K562 (cell line): ENCODE data around the gene JAKMIP1. TPM values are rescaled to one million over a fixed set of nuclear protein-coding genes. Genes with fewer than 3 reads are reported as not detected.

Experiments
- ATAC-seq: fragments of 200-7000 bp; cut with Tn5 transposase; 3 replicates; pipeline ENCODE4 v1.9.1; 2020; ENCODE audit warnings: moderate library complexity
- BruUV-seq: library from RNA; stranded (reverse); fragments of 400-500 nt; replicated peaks from 2 replicates; lab custom pipeline; 2021; lab: Mats Ljungman, UMichigan
- CTCF ChIA-PET: fragments of 300-600 bp; formaldehyde crosslinking; extraction: SDS; loops from one replicate; lab custom pipeline; 2021; ENCODE audit warnings: low intra/inter-chr PET ratio; lab: Yijun Ruan, JAX
- POLR2A ChIA-PET: fragments of 300-600, 350-650 bp; sonication (Branson Sonifier 250); formaldehyde crosslinking; extraction: SDS; loops from one replicate; lab custom pipeline; 2021; ENCODE audit warnings: antibody characterized with exemption, inconsistent platforms; lab: Yijun Ruan, JAX
- DNase-seq, 4 experiments: peaks; one replicate each; pipeline versions ENCODE4 v3.0.0 to v3.0.0-alpha.2; 2011 to 2018; ENCODE audit warnings: low spot score in 3 of 4, mixed read lengths in 3 of 4; ENCODE audit errors: extremely low read depth in 1 of 4
- FAIRE-seq: peaks from 2 replicates; lab custom pipeline; 2011; peaks lifted over from hg19 to GRCh38; lab: Jason Lieb, UNC
- H2AFZ ChIP-seq: 2 replicates; pipeline ENCODE4 v1.6.0; 2011; ENCODE audit warnings: low read depth, low read length, control low read depth, inconsistent platforms
- H3K27ac ChIP-seq: fragments of 200-600 bp; 3 replicates; pipeline ENCODE4 v1.8.0; 2011; ENCODE audit warnings: low read depth, mild to moderate bottlenecking, control low read depth, inconsistent platforms, low read length, moderate library complexity, mixed read lengths; ENCODE audit errors: extremely low read depth
- H3K27me3 ChIP-seq, 2 experiments: fragments of 300-600 bp in 1 of 2; 2 replicates in 1 of 2; 3 replicates in 1 of 2; pipeline versions ENCODE4 v1.6.0 to v1.8.0; 2011; ENCODE audit warnings: inconsistent platforms in 2 of 2, low read length in 2 of 2, mild to moderate bottlenecking in 1 of 2, mixed read lengths in 1 of 2, moderate library complexity in 1 of 2; ENCODE audit not compliant: control insufficient read depth in 2 of 2, insufficient read depth in 2 of 2
- H3K36me3 ChIP-seq: fragments of 300-600 bp; 3 replicates; pipeline ENCODE4 v1.8.0; 2011; ENCODE audit warnings: mild to moderate bottlenecking, low read length, inconsistent platforms; ENCODE audit not compliant: control insufficient read depth, insufficient read depth
- H3K4me1 ChIP-seq, 2 experiments: fragments of 200-600 bp in 1 of 2; replicated peaks in 1 of 2; 2 replicates in 1 of 2; 3 replicates in 1 of 2; pipeline versions ENCODE4 v1.5.1 to v1.8.0; 2011; ENCODE audit warnings: inconsistent platforms in 2 of 2, low read length in 2 of 2, mild to moderate bottlenecking in 1 of 2, mixed read lengths in 1 of 2, moderate library complexity in 1 of 2; ENCODE audit not compliant: control insufficient read depth in 2 of 2, insufficient read depth in 2 of 2
- H3K4me2 ChIP-seq: 2 replicates; pipeline ENCODE4 v1.6.1; 2011; ENCODE audit warnings: low read length, control low read depth, inconsistent platforms, mixed read lengths; ENCODE audit not compliant: insufficient read depth
- H3K4me3 ChIP-seq: fragments of 200-600 bp; sonication (generic), shearing (Covaris generic); 2 replicates; pipeline ENCODE4 v1.5.1; 2016; ENCODE audit warnings: control low read depth, inconsistent platforms
- H3K79me2 ChIP-seq: fragments of 200-600 bp; 3 replicates; pipeline ENCODE4 v1.8.0; 2011; ENCODE audit warnings: low read length, inconsistent platforms; ENCODE audit not compliant: control insufficient read depth, insufficient read depth
- H3K9ac ChIP-seq, 2 experiments: 2 replicates each; pipeline versions ENCODE4 v1.6.0 to v1.6.1; 2011; ENCODE audit warnings: low read depth in 2 of 2, low read length in 2 of 2, control low read depth in 1 of 2, inconsistent platforms in 1 of 2, mild to moderate bottlenecking in 1 of 2, mixed read lengths in 1 of 2; ENCODE audit not compliant: insufficient read depth in 1 of 2
- H3K9me1 ChIP-seq: one replicate; pipeline ENCODE4 v1.6.0; 2011; ENCODE audit warnings: inconsistent platforms, mild to moderate bottlenecking, low read length, moderate library complexity; ENCODE audit not compliant: control insufficient read depth, insufficient read depth
- H3K9me3 ChIP-seq: replicated peaks from 2 replicates; pipeline ENCODE4 v1.5.1; 2011; ENCODE audit warnings: low read depth, low read length, inconsistent platforms; ENCODE audit not compliant: control insufficient read depth, insufficient read depth
- H4K20me1 ChIP-seq: replicated peaks from 2 replicates; pipeline ENCODE4 v1.6.1; 2011; ENCODE audit warnings: low read length, inconsistent platforms, mixed read lengths; ENCODE audit not compliant: control insufficient read depth, insufficient read depth
- DNMT1 ChIP-seq: fragments of 450-650 bp; IDR thresholded peaks from 2 replicates; pipeline ENCODE4 v1.6.1; 2016; ENCODE audit warnings: antibody characterized with exemption, mild to moderate bottlenecking
- RBM25 ChIP-seq: fragments of 200-400 bp; formaldehyde crosslinking; IDR thresholded peaks from 2 replicates; pipeline ENCODE4 v1.6.1; 2018; ENCODE audit warnings: low read length, low read depth, moderate library complexity; ENCODE audit not compliant: severe bottlenecking
- ZFP36 ChIP-seq: fragments of 150-350 bp; IDR thresholded peaks from 2 replicates; pipeline ENCODE4 v1.6.1; 2018; ENCODE audit warnings: low read length, low read depth; ENCODE audit not compliant: partially characterized antibody
- ZNF184 ChIP-seq: sonication (generic); formaldehyde crosslinking; IDR thresholded peaks from 2 replicates; pipeline ENCODE4 v1.5.0; 2020; ENCODE audit warnings: missing genetic modification reagents
- WGBS: fragments of 100-300 bp; shearing (Covaris generic); methylation state at CpG from one replicate; pipeline ENCODE4 v1.1.6; 2016; ENCODE audit warnings: low coverage, mixed read lengths; ENCODE audit not compliant: insufficient coverage; ENCODE audit errors: missing lambda C conversion rate; 5-methylcytosine and 5-hydroxymethylcytosine counted together
- in situ Hi-C: fragments of 300-500 bp; cut with MboI; formaldehyde crosslinking; loops from 4 replicates; pipeline ENCODE4 v1.15.0; 2018; ENCODE audit warnings: inconsistent platforms, mixed read lengths
- intact Hi-C: fragments of 100-400 bp; cut with micrococcal nuclease; formaldehyde crosslinking; loops from 2 replicates; pipeline ENCODE4 v1.14.2; 2022
- polyA plus RNA-seq, 8 experiments: library from polyadenylated mRNA; depleted of rRNA in 4 of 8; stranded (reverse) in 5 of 8; unstranded in 3 of 8; fragments of >200 nt; fragmentation: Nextera tagmentation in 2 of 8; fragmentation: Illumina TruSeq in 1 of 8; extraction: Ambion mirVana in 2 of 8; extraction: Trizol in 1 of 8; gene quantifications; 2 replicates each; pipeline versions ENCODE4 v1.2.1 to v1.2.3, GENCODE V29; 2011 to 2014; ENCODE audit warnings: inconsistent platforms in 1 of 8, missing spikeins in 1 of 8
- total RNA-seq, 7 experiments: library from RNA; depleted of rRNA in 6 of 7; stranded (reverse); fragments of >200 nt in 6 of 7; fragmentation: Illumina TruSeq in 2 of 7; extraction: Trizol in 2 of 7; gene quantifications; 2 replicates each; pipeline versions ENCODE4 v1.2.1 to v1.2.3, GENCODE V29; 2011 to 2021; ENCODE audit warnings: low replicate concordance in 1 of 7
- TF ChIP-seq, protein P1 (sequence below): fragments of 250-450 bp; sonication (Bioruptor Pico); IDR thresholded peaks from 2 replicates; pipeline ENCODE4 v1.8.0; 2022; ENCODE audit warnings: moderate library complexity, mild to moderate bottlenecking, inconsistent platforms

Gene JAKMIP1
- total and polyA plus RNA-seq, 9 of the 15 experiments (the other 6 are each of a cell fraction or from before 2014, with no cell fraction given): not detected

DNA sequence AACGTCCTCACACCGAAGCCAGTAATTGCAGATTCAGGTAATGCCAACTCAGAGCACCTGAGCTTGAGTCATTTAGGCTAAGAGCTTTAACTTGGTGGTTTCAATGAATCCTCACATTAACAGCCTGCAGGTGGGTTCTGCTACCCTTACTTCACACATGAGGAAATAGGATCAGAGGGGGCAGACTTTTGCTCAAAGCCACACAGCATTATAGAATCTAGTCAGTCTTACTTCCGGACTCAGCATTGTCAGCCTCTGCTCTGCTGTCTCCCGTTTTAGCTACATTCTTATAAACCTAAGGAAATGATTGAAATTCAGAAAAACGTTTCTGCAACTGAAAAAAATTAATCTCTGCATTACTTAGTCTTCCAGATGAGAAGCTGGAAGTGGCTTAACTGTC is 188.1 kb downstream of the JAKMIP1 start:
- no peak for DNase-seq
- Histone ChIP-seq H3K9ac (no peak overlapping the region), H3K9me3 (no peaks in the 10 kb centered on the region), H3K79me2 (no peaks in the 10 kb centered on the region), H3K4me3 (no peak overlapping the region), H3K9me1 (no peaks in the 10 kb centered on the region), H3K27me3 (peaks cover 2 to 37% of the 10 kb centered on the region in 2 experiments; a peak in 3 of 5 replicates), H4K20me1 (no peaks in the 10 kb centered on the region; the same call in 1 of the 2 replicates), H3K27ac (no peak overlapping the region), H2AFZ (no peak overlapping the region), H3K36me3 (no peaks in the 10 kb centered on the region), H3K4me2 (no peak overlapping the region), H3K4me1 (no peaks in the 10 kb centered on the region; a peak in 1 of 5 replicates)
- no peak for ATAC-seq
- intact Hi-C loops: no loop called here
- in situ Hi-C loops: no loop called here
- TF ChIP-seq, protein P1, sequence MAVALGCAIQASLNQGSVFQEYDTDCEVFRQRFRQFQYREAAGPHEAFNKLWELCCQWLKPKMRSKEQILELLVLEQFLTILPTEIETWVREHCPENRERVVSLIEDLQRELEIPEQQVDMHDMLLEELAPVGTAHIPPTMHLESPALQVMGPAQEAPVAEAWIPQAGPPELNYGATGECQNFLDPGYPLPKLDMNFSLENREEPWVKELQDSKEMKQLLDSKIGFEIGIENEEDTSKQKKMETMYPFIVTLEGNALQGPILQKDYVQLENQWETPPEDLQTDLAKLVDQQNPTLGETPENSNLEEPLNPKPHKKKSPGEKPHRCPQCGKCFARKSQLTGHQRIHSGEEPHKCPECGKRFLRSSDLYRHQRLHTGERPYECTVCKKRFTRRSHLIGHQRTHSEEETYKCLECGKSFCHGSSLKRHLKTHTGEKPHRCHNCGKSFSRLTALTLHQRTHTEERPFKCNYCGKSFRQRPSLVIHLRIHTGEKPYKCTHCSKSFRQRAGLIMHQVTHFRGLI: no peak
- TF ChIP-seq RBM25: peak; percentile 60
- peak; percentile 26 for TF ChIP-seq ZFP36
- no peak for TF ChIP-seq ZNF184 (CRISPR knock-in tag)
- TF ChIP-seq DNMT1: no peak
- BruUV-seq: no TSS peak
- POLR2A ChIA-PET: interaction anchor here (0.7 to 1.1 kb wide), 2 partner anchors 9 to 279 kb away, joined by 4 to 6 read pairs; no protein-coding TSS in a partner anchor
- no peak for FAIRE-seq
- CTCF ChIA-PET: interaction anchor here (0.5 kb wide), 1 partner anchor 1561 kb away, joined by 3 read pairs; no protein-coding TSS in a partner anchor
- WGBS: 0% methylated on average over 5 of the region's 5 CpGs
